Smooth muscle cell (in vitro differentiated cells): ENCODE data around the gene MID1. TPM values are rescaled to one million over a fixed set of nuclear protein-coding genes. Genes with fewer than 3 reads are reported as not detected.

Source experiments
- DNase-seq: peaks from one replicate; lab custom pipeline; 2025; ENCODE audit not compliant: unreplicated experiment; lab: John Stamatoyannopoulos, UW
- H2AFZ ChIP-seq: fragments of 200-600 bp; sonication (generic); 2 replicates; pipeline ENCODE4 v1.6.0; 2016; ENCODE audit warnings: antibody characterized with exemption, low read depth, mild to moderate bottlenecking
- H3F3A ChIP-seq: fragments of 200-600 bp; sonication (generic); 2 replicates; pipeline ENCODE4 v1.6.0; 2017; ENCODE audit warnings: antibody characterized with exemption, low read depth
- H3K27ac ChIP-seq: fragments of 200-600 bp; sonication (generic); 2 replicates; pipeline ENCODE4 v1.5.1; 2016; ENCODE audit warnings: low read depth, mild to moderate bottlenecking
- H3K27me3 ChIP-seq: fragments of 200-600 bp; sonication (generic); 2 replicates; pipeline ENCODE4 v1.6.1; 2016; ENCODE audit warnings: low read depth, mild to moderate bottlenecking
- H3K36me3 ChIP-seq: fragments of 200-600 bp; sonication (generic); 2 replicates; pipeline ENCODE4 v1.5.1; 2016; ENCODE audit warnings: low read depth
- H3K4me1 ChIP-seq: fragments of 200-600 bp; sonication (generic); 2 replicates; pipeline ENCODE4 v1.5.1; 2016; ENCODE audit warnings: low read depth
- H3K4me2 ChIP-seq: fragments of 200-600 bp; sonication (generic); 2 replicates; pipeline ENCODE4 v1.6.0; 2016; ENCODE audit warnings: mild to moderate bottlenecking
- H3K4me3 ChIP-seq: fragments of 200-600 bp; sonication (generic); 2 replicates; pipeline ENCODE4 v1.5.1; 2016; ENCODE audit warnings: mild to moderate bottlenecking
- H3K79me2 ChIP-seq: fragments of 200-600 bp; sonication (generic); 2 replicates; pipeline ENCODE4 v1.6.0; 2016; ENCODE audit warnings: low read depth, mild to moderate bottlenecking
- H3K9ac ChIP-seq: fragments of 200-600 bp; sonication (generic); 2 replicates; pipeline ENCODE4 v1.6.0; 2016; ENCODE audit warnings: low read depth
- H3K9me3 ChIP-seq: fragments of 200-600 bp; sonication (generic); replicated peaks from 2 replicates; pipeline ENCODE4 v1.5.1; 2016; ENCODE audit warnings: low read depth
- H4K20me1 ChIP-seq: fragments of 200-600 bp; sonication (generic); 2 replicates; pipeline ENCODE4 v1.6.0; 2016; ENCODE audit warnings: low read depth
- CTCF ChIP-seq: fragments of 200-600 bp; sonication (generic); IDR thresholded peaks from 2 replicates; pipeline ENCODE4 v1.5.1; 2017; ENCODE audit warnings: borderline replicate concordance, mild to moderate bottlenecking, antibody characterized with exemption; ENCODE audit not compliant: insufficient read depth, poor library complexity, severe bottlenecking
- WGBS: methylation state at CpG from one replicate; pipeline ENCODE4 v1.1.7; 2016; ENCODE audit warnings: low lambda C conversion rate; 5-methylcytosine and 5-hydroxymethylcytosine counted together
- polyA plus RNA-seq: library from polyadenylated mRNA; unstranded; fragments of >200 nt; fragmentation: Nextera tagmentation; extraction: Ambion mirVana; gene quantifications from 2 replicates; pipeline ENCODE4 v1.2.1, GENCODE V29; 2016
- total RNA-seq: library from RNA; depleted of rRNA; stranded (reverse); fragments of >200 nt; gene quantifications from 2 replicates; pipeline ENCODE4 v1.2.3, GENCODE V29; 2014

The MID1 gene
- total and polyA plus RNA-seq, 2 experiments from 2014 or later: 22.6 to 45.2 TPM

GRCh38 chrX:10525381-10526120, 94.8 kb downstream of the MID1 start:
- DNase-seq: no peak
- H3K9me3 ChIP-seq: no peaks in the 10 kb centered on the region
- H3K27me3 ChIP-seq: no peaks in the 10 kb centered on the region
- peaks cover 4% of the 10 kb centered on the region for H4K20me1 ChIP-seq
- no peaks in the 10 kb centered on the region for H3F3A ChIP-seq
- no peak overlapping the region for H3K9ac ChIP-seq
- H3K4me2 ChIP-seq: no peak overlapping the region
- no peak for TF ChIP-seq CTCF
- no peak overlapping the region for H3K4me3 ChIP-seq
- no peaks in the 10 kb centered on the region for H3K4me1 ChIP-seq
- no peak overlapping the region for H2AFZ ChIP-seq
- WGBS: 45% methylated on average over 6 of the region's 6 CpGs
- H3K36me3 ChIP-seq: no peaks in the 10 kb centered on the region
- H3K27ac ChIP-seq: no peak overlapping the region
- H3K79me2 ChIP-seq: no peaks in the 10 kb centered on the region

- Histone ChIP-seq H2AFZ (no peak overlapping the region), H3K27me3 (no peaks in the 10 kb centered on the region), H3K36me3 (no peaks in the 10 kb centered on the region), H3K79me2 (no peaks in the 10 kb centered on the region), H3K4me2 (no peak overlapping the region), H3K9me3 (no peaks in the 10 kb centered on the region), H4K20me1 (no peaks in the 10 kb centered on the region), H3K9ac (no peak overlapping the region), H3K27ac (no peak overlapping the region), H3F3A (no peaks in the 10 kb centered on the region), H3K4me3 (no peak overlapping the region), H3K4me1 (no peaks in the 10 kb centered on the region)
- TF ChIP-seq CTCF: no peak
- DNase-seq: no peak
- WGBS: 54% methylated on average over 1 of the region's 1 CpG
These were observed 95.8 kb downstream of the MID1 start for GRCh38 chrX:10524578-10524977.

GRCh38 chrX:10519761-10520160, 100.6 kb downstream of the MID1 start:
- Histone ChIP-seq H3K36me3 (no peaks in the 10 kb centered on the region), H3K4me2 (no peak overlapping the region), H3K27ac (no peak overlapping the region), H3K4me1 (no peaks in the 10 kb centered on the region), H2AFZ (no peak overlapping the region), H3K9ac (no peak overlapping the region), H3K4me3 (no peak overlapping the region), H3F3A (no peaks in the 10 kb centered on the region), H3K9me3 (no peaks in the 10 kb centered on the region), H3K27me3 (no peaks in the 10 kb centered on the region), H3K79me2 (no peaks in the 10 kb centered on the region), H4K20me1 (no peaks in the 10 kb centered on the region)
- no peak for TF ChIP-seq CTCF
- DNase-seq: no peak

- no peaks in the 10 kb centered on the region for H3K4me1 ChIP-seq
- H3K27me3 ChIP-seq: no peaks in the 10 kb centered on the region
- H3K9me3 ChIP-seq: no peaks in the 10 kb centered on the region
- H3K9ac ChIP-seq: no peak overlapping the region
- no peak overlapping the region for H3K4me2 ChIP-seq
- no peak overlapping the region for H3K4me3 ChIP-seq
- DNase-seq: no peak
- H4K20me1 ChIP-seq: no peaks in the 10 kb centered on the region
- no peak overlapping the region for H2AFZ ChIP-seq
- TF ChIP-seq CTCF: no peak
- H3K79me2 ChIP-seq: no peaks in the 10 kb centered on the region
- no peak overlapping the region for H3K27ac ChIP-seq
- H3F3A ChIP-seq: no peaks in the 10 kb centered on the region
- H3K36me3 ChIP-seq: no peaks in the 10 kb centered on the region
These were observed 101.1 kb downstream of the MID1 start for GRCh38 chrX:10519278-10519677.
